ENCODE measurements around the gene ERICH4.

GRCh38 chr19:41442473-41443355 lies at the start of gene ERICH4:
- no peak for TF ChIP-seq POLR2A (IDR thresholded peaks at IDR 0.05)
- TF ChIP-seq, protein P1, sequence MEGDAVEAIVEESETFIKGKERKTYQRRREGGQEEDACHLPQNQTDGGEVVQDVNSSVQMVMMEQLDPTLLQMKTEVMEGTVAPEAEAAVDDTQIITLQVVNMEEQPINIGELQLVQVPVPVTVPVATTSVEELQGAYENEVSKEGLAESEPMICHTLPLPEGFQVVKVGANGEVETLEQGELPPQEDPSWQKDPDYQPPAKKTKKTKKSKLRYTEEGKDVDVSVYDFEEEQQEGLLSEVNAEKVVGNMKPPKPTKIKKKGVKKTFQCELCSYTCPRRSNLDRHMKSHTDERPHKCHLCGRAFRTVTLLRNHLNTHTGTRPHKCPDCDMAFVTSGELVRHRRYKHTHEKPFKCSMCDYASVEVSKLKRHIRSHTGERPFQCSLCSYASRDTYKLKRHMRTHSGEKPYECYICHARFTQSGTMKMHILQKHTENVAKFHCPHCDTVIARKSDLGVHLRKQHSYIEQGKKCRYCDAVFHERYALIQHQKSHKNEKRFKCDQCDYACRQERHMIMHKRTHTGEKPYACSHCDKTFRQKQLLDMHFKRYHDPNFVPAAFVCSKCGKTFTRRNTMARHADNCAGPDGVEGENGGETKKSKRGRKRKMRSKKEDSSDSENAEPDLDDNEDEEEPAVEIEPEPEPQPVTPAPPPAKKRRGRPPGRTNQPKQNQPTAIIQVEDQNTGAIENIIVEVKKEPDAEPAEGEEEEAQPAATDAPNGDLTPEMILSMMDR (IDR thresholded peaks at IDR 0.05) = no peak

Measured in heart left ventricle (tissue), 13 donors.